Hematopoietic multipotent progenitor cell treated with erythropoietin and hydrocortisone succinate and interleukin-3 and kit ligand, for 17 days (in vitro differentiated cells): ENCODE results near the gene RAB3IL1.
"Not testable (repeated sequence)": the region's sequence is repeated elsewhere in the genome, so short reads cannot be mapped to it uniquely, and the experiment has no call there.

ENCODE experiments used
- DNase-seq: peaks from one replicate; pipeline ENCODE4 v3.0.0-alpha.2; 2015; ENCODE audit warnings: low spot score

RAB3IL1 gene

DNA sequence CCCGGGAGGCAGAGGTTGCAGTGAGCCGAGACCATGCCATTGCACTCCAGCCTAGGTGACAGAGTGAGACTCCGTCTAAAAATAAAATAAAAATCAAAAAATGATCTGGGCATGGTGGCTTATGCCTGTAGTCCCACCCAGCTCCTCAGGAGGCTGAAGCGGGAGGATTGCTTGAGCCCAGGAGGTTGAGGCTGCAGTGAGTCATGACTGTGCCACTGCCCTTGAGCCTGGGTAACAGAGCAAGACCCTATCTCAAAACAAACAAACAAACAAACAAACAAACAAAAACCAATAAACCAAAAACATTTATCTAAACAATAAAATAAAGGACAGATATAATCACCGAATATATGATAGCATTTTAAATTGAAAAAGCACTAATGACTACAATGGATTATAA is 36.3 kb upstream of the RAB3IL1 start:
- DNase-seq: not testable (repeated sequence)

DNA sequence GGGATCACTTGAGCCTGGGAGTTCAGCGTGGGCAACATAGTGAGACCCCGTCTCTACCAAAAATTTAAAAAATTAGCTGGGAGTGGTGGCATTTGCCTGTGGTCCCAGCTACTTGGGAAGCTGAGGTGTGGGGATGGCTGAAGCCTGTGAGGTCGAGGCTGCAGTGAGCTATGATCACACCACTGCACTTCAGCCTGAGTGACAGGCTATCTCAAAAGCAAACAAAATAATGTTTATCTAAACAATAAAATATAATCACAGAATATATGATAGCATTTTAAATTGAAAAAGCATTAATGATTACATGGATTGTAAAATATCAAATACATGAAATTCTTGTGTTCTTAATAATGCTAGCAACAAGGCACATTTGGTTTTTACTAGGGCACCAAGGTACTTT is 35.5 kb upstream of the RAB3IL1 start:
- no peak for DNase-seq

DNA sequence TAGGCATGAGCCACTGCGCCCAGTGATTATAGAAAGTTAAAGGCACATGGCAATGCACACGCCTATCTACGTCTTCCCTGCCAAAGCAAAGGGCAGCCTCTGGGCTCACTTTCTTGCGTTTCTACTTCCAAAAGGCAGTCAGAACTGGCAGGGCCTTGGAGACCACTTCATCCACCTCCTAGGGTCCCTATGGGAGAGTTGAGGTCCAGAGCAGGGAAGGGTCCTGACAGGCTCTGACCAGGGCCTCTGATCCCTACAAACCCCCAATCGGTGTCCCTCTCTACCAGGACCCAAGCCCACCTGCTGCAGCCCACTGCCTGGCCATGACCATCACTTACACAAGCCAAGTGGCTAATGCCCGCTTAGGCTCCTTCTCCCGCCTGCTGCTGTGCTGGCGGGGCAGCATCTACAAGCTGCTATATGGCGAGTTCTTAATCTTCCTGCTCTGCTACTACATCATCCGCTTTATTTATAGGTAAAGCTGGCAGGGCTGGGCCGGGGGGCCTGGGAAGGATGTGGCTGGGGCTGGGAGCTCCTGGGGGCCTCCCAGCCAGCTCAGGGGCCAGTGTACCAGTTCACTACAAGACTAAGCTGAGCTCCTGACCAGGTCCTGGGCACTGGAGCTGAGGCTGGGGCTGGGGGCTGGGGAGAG is 34.2 kb upstream of the RAB3IL1 start:
- no peak for DNase-seq

DNA sequence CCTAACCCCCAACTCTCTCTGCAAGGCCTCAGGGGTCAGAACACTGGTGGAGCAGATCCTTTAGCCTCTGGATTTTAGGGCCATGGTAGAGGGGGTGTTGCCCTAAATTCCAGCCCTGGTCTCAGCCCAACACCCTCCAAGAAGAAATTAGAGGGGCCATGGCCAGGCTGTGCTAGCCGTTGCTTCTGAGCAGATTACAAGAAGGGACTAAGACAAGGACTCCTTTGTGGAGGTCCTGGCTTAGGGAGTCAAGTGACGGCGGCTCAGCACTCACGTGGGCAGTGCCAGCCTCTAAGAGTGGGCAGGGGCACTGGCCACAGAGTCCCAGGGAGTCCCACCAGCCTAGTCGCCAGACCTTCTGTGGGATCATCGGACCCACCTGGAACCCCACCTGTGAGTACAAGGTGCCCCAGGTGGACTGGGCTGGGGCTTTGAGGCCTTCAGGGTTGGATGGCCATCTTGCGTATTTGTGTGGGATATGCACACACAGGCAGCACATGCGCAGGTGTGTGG is 32.7 kb upstream of the RAB3IL1 start, which contains the start of gene BEST1:
Gene BEST1, plus strand, starts transcription at position 317 of the 513 bp plus-strand sequence. CDS start 1,456 bp downstream, outside the sequence.
- DNase-seq: no peak

DNA sequence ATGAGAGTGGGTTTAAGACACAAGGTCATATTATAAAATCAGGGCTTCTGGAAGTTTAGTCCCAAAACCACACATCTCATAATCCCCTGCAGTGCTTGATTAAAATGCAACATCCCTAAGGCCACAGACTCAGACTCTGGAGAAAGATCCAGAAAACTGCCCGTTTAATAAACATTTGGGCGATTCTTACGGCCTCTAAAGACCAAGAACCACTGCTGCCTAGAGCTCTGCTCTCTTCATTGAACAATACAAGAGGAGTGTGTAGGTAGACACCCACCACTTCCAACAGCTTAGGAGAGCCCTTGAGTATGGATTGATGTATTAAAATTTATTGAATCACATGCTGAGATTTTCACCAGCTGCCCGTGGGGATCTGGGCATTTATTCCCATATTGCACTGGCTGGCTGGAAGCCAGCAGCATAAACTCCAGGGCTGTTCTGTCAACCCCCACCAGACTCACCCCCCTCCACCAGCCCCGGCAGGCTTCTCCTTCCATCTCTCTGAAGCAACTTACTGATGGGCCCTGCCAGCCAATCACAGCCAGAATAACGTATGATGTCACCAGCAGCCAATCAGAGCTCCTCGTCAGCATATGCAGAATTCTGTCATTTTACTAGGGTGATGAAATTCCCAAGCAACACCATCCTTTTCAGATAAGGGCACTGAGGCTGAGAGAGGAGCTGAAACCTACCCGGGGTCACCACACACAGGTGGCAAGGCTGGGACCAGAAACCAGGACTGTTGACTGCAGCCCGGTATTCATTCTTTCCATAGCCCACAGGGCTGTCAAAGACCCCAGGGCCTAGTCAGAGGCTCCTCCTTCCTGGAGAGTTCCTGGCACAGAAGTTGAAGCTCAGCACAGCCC is 32.0 kb upstream of the RAB3IL1 start:
- peak; percentile 90 for DNase-seq

DNA sequence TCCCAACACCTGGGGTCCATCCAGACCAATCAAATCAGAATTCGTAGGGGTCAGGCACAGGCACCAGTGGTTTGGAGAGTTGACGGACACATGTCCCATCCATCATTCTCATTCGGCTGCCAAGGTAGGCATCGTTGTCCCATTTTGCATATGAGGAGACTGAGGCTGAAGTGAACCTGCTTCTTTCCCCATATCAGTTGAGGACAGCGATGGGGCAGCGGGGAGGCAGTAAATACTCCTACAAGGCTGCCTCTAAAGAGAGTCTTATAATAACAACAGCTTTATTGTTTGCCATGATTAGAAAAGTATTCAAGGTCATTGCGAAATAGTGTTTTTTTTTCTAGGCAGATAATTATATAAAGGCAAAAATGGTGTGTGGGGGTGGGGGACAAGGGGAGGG is 31.1 kb upstream of the RAB3IL1 start:
- no peak for DNase-seq

DNA sequence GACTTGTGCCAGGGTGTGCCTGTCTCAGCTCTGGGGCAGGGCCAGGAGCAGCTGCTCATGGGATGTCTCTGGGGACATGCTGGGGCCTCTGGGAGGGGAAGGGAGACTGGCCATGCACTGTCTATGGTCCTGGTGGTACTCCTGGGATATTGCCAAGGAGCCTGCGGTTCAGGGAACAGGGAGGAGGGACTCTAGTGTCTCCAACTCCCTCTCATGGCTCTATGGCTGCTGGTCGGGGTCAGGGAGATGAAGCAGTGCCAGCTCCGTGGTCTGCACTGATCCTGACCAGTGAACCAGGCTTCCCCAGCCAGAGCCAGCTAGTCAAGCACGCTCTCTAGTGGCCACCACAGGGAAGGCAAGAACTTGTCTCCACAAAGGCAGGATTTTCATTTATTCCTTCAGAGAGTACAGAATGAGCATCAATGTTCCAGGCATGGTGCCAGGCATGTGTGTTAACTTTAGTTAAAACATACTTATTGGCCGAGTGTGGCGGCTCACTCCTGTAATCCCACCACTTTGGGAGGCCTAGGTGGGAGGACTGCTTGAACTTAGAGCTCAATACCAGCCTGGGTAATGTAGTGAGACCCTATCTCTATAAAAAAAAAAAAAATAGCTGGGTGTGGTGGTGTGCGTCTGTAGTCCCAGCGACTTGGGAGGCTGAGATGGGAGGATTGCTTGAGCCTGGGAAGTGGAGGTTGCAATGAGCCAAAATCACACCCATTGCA is 30.3 kb upstream of the RAB3IL1 start:
- peak; percentile 93 for DNase-seq

DNA sequence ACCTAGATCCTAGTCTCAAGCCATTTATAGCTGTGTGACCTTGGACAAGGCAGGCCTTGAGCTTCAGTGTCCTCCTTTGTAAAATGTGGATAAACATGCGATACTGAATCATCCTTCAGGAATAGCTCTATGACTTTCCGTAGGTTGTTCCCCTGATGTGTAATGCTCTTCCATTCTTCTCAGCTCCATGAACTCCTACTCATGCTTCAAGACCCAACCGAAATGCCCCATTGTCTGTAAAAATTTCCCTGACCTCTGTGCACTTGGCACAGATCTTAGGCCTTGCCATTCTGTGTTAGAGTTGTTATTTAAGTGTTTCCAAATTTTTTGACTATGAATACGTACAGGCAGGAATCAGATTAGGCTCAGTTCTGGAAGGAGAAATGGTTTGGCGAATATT is 29.5 kb upstream of the RAB3IL1 start:
- no peak for DNase-seq

DNA sequence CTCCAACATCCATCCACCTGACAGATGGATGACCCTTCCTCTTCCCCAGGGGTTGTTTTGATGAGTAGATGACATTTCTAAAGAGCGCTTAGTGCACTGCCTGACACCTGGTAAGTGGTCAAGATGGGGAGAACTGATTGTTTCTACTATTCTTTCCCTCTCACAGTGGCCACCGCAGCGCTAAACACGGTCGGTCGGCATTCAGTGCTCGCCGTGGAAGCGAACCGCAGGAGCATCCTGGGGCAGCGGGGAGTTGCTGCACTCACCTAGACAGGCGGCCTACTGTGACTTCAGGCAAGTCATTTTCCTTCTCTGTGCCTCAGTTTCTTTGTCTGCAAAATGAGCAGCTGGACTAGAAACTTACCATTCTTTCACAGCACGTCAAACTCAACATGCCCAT is 27.8 kb upstream of the RAB3IL1 start:
- DNase-seq: no peak

DNA sequence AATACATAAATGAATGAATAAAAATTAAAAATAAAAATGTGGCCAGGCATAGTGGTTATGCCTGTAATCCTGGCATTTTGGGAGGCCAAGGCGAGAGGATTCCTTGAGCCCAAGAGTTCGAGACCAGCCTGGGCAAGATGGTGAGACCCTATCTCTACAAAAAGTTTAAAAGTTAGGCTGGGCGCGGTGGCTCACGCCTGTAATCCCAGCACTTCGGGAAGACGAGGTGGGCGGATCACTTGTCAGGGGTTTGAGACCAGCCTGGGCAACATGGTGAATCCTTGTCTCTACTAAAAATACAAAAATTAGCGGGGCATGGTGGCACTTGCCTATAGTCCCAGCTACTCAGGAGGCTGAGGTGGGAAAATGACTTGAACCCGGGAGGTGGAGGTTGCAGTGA is 23.1 kb upstream of the RAB3IL1 start:
- DNase-seq: no peak

DNA sequence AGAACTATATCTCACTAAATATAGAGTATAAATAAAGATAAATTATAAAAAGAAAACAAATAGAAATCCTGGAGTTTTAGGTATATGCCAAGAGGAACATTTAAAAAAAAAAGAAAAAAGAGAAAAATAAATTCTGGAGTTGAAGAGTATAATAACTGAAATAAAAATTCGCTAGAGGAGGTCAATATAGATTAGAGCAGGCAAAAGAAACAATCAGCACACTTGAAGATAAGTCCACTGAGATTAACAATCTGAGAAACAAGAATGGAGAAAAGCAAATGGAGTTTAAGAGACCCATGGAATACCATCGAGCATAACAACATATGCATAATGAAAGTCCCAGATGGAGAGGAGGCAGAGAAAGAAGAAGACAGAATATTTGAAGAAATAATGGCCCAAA is 18.5 kb upstream of the RAB3IL1 start:
- DNase-seq: no peak

DNA sequence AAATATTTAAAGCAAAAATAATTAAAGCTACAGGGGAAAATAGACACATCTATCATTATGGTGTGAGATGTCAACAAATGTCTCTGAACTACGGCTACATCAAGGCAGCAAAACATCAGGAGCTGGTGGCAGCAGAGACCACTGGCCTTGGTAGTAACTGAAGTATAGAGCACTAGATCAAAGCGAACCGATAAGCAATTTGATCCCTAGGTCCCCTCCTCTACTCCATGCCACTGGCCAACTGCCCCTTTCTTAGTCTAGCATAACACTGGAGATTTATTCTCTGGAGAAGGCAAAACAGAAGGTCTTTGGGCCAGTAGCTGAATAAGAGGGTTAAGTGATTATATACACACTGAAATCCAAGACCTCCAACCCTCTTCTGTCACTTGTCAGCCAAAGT is 13.6 kb upstream of the RAB3IL1 start:
- DNase-seq: no peak

DNA sequence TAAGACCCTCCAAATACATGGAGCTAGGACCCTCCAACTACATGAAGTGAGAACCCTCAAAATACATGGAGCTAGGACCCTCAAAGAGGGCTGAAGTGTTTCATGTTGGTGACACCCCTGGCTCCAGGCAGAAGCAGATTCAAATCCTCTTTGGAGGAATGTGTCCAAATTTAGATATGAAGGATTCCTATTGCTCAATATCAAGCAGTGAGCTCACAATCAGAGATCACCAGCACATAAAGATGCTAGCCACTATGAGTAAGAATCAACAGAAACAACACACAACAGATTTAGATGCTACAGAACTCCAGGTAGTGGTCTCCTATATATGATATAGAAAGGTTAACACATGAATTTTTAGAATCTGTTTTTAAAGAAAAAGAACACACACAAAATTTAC is 11.2 kb upstream of the RAB3IL1 start:
- no peak for DNase-seq

DNA sequence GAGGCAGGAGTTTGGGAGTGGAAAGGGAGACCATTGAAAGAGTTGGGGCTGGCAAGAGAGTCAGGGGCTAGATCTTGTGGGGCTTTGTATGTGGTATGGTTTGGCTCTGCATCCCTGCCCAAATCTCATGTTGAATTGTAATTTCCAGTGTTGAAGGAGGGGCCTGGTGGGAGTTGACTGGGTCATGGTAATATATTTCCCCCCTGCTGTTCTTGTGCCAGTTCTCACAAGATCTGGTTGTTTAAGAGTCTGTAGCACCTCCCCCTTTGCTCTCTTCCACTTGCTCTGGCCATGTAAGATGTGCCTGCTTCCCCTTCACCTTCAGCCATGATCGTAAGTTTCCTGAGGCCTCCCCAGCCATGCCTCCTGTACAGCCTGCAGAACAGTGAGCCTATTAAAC is 10.1 kb upstream of the RAB3IL1 start:
- DNase-seq: no peak

DNA sequence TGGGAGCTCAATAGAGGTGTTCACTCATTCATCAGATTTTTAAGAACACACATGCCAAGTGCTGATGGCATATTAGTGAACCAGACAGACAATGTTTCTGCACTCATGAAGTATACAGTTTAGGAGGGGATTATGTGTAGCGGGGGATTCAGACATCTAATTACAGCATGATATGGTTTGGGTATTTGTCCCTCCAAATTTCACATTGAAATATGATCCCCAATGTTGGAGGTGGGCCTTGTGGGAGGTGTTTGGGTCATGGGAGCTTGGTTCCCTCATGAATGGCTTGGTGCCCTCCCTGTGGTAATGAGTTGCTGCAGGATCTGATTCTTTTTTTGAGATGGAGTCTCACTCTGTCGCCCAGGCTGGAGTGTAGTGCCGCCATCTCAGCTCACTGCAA is 8.9 kb upstream of the RAB3IL1 start:
- DNase-seq: no peak

DNA sequence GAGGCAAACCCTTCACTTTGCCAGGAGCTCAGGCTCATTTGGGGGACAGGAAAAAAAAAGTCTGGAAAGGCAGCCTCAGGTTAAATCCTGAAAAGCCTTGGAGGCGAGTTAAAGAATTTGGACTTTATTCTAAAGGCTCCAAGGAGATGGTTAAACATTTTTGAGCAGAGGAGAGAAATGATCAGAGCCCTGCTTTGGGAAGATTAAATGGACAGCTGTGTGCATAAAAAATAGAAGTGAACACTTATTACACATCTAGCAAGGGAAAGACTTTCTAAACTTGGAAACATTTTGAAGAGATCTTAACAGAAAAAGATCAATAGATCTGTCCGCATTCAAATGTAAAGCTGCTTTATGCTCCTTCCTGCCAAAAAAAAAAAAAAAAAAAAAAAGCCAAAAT is 8.4 kb upstream of the RAB3IL1 start:
- DNase-seq: no peak

DNA sequence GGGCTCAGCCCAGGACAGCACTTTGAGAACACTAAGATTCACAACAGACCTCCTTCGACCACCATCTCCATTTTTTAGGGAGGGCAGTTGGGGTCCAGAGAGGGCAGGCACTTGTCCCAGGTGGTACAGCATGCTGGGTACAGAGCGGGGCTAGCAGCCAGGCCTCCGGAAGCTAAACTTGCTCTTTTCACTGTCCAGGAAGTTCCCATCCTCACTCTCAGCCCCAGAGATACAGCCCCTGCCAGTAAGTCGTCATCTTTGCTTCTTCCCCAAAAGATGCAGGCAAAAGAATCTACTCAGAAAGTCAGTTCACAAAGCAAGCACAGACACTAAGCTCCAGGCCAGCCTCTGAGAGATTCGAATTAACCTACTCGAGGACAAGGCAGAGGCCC is 6.7 kb upstream of the RAB3IL1 start:
- no peak for DNase-seq

DNA sequence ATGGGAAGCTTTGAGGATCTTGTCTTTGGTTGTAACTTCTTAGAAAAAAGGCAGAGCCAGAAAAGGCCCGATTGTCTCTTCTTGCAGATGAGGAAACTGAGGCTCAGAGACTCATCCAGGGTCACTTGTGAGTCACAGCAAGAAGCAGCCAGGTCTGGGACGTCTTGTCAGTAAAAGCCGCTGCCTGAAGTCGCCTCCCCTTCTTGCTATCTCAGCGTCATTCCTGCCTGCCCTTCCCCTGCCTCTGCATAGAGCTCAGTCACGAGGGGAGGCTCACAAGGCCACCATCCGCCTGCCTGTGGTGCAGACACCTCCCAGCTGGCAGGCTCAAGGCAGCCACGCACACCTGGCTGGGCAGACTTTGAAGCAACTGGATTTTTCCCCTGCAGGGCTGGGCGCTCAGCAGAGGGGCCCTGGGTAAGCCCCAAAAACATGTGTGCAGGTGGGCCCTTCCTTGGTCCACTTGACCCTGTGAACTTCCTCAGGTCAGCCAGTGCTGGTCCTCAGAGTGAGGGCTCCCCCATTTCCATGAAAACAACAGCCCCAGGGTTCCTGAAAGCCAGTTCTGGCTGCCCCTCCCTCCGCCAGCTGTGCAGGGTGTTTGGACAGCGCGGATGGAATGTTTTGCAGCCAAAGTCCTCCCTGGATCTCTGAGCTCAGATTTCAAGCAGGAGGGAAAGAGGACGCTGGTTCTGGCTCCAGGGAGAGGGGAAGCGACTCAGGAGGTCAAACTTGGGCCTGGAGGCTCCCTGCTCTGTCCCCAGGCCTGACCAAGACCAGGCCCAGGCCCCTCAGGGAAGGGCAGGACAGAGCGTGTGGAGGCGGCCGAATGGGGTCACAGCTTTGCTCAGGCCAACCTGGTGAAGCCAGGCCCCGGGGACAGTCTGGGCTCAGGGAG is 6.0 kb upstream of the RAB3IL1 start:
- peak; percentile 89 for DNase-seq

DNA sequence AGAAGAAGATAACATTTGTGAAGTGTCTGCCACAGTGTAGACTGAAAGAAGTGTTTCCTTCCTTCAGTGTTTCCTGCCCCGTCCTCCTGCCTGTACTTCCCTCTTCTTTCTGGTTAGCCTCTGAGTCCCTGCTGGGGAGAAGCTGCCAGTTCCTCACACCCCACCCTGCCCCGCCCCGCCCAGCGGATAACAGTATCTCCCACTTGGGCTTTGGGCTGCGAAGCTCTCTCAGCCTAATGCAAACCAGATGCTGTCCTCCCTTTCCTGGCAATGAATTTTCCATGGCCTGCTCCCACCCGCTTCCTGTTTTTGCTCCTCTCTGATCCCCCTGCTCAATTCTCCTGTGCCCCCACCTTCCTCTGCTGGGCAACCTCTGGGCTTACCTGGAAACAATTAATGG is 5.2 kb upstream of the RAB3IL1 start:
- peak; percentile 75 for DNase-seq

DNA sequence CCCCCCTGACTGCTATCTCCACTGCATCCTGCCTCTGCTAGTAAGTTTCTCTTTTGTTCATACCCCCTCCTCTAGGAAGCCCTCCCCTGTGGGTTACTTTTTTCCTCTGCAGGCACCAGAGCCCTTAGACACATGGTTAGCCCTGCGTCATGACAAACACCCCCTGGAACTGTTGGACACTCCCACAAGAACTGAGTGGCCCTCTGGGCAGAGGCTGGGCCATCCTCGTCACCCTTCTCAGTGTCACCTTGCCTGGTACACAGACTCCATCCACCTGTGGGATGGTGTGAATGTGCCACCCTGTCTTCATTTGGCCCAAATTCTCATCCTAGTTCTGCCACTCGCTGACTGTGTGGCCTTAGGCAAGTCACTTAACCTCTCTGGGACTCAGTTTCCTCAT is 4.1 kb upstream of the RAB3IL1 start:
- DNase-seq: peak; percentile 38
